GM12878 (cell line): Measurements from ENCODE around the gene THOC1. TPM values are rescaled to one million over a fixed set of nuclear protein-coding genes. Genes with fewer than 3 reads are reported as not detected.

Experiments
- ATAC-seq: fragments of 200-7000 bp; cut with Tn5 transposase; 3 replicates; pipeline ENCODE4 v1.9.1; 2020; ENCODE audit warnings: mild to moderate bottlenecking, moderate library complexity
- BruUV-seq: library from RNA; stranded (reverse); fragments of 400-500 nt; replicated peaks from 2 replicates; lab custom pipeline; 2021; lab: Mats Ljungman, UMichigan
- CTCF ChIA-PET: fragments of 300-600 bp; sonication (Branson Sonifier 250); formaldehyde crosslinking; extraction: SDS; loops from one replicate; lab custom pipeline; 2021; ENCODE audit warnings: inconsistent platforms; lab: Yijun Ruan, JAX
- POLR2A ChIA-PET: fragments of 350-600 bp; formaldehyde crosslinking; extraction: SDS; loops from one replicate; lab custom pipeline; 2021; ENCODE audit warnings: inconsistent platforms; lab: Charles Lee
- RAD21 ChIA-PET: fragments of 300-600 bp; sonication (Branson Sonifier 250); formaldehyde crosslinking; loops from one replicate; lab custom pipeline; 2023; ENCODE audit warnings: antibody characterized with exemption; ENCODE audit not compliant: unreplicated experiment; lab: Charles Lee
- SMC1A ChIA-PET: fragments of 300-600 bp; sonication (Branson Sonifier 250); formaldehyde crosslinking; loops from one replicate; lab custom pipeline; 2023; ENCODE audit not compliant: unreplicated experiment, uncharacterized antibody; lab: Charles Lee
- DNase-seq: peaks from one replicate; pipeline ENCODE4 v3.0.0-alpha.2; 2011; ENCODE audit warnings: low read depth, low spot score
- FAIRE-seq: peaks from 3 replicates; lab custom pipeline; 2011; peaks lifted over from hg19 to GRCh38; lab: Jason Lieb, UNC
- H2AFZ ChIP-seq: 2 replicates; pipeline ENCODE4 v1.6.0; 2011; ENCODE audit warnings: low read depth, low read length, control low read depth; ENCODE audit not compliant: control insufficient read depth
- H3K27ac ChIP-seq: 2 replicates; pipeline ENCODE4 v1.5.1; 2011; ENCODE audit warnings: control low read depth; ENCODE audit not compliant: control insufficient read depth, insufficient read depth
- H3K27me3 ChIP-seq, 2 experiments: replicated peaks in 1 of 2; 2 replicates each; pipeline versions ENCODE4 v1.6.0 to v1.6.1; 2011; ENCODE audit warnings: low read length in 1 of 2; ENCODE audit not compliant: control insufficient read depth in 2 of 2, insufficient read depth in 2 of 2
- H3K36me3 ChIP-seq, 2 experiments: 2 replicates each; pipeline ENCODE4 v1.5.1; 2011; ENCODE audit warnings: low read length in 1 of 2; ENCODE audit not compliant: control insufficient read depth in 2 of 2, insufficient read depth in 2 of 2
- H3K4me1 ChIP-seq: 2 replicates; pipeline ENCODE4 v1.6.1; 2011; ENCODE audit warnings: mild to moderate bottlenecking, low read length, moderate library complexity, mixed read lengths; ENCODE audit not compliant: control insufficient read depth, insufficient read depth
- H3K4me2 ChIP-seq: 2 replicates; pipeline ENCODE4 v1.6.0; 2011; ENCODE audit warnings: control low read depth; ENCODE audit not compliant: control insufficient read depth, insufficient read depth
- H3K4me3 ChIP-seq: fragments of 200-600 bp; sonication (generic); 2 replicates; pipeline ENCODE4 v1.5.1; 2016
- H3K79me2 ChIP-seq: 2 replicates; pipeline ENCODE4 v1.6.0; 2011; ENCODE audit warnings: low read length; ENCODE audit not compliant: control insufficient read depth, insufficient read depth
- H3K9ac ChIP-seq: 2 replicates; pipeline ENCODE4 v1.8.0; 2011; ENCODE audit warnings: low read length, control low read depth, mixed read lengths; ENCODE audit not compliant: control insufficient read depth, insufficient read depth
- H3K9me3 ChIP-seq: replicated peaks from 3 replicates; pipeline ENCODE4 v1.5.1; 2011; ENCODE audit warnings: mild to moderate bottlenecking, low read length; ENCODE audit not compliant: control insufficient read depth, insufficient read depth
- H4K20me1 ChIP-seq: 2 replicates; pipeline ENCODE4 v1.6.0; 2011; ENCODE audit not compliant: control insufficient read depth, insufficient read depth
- BHLHE40 ChIP-seq, 2 experiments: fragments of 450-650 bp in 1 of 2; IDR thresholded peaks; 2 replicates each; pipeline ENCODE4 v1.6.1; 2011 to 2017; ENCODE audit warnings: low read depth in 2 of 2, borderline replicate concordance in 1 of 2, improper control_type of control experiment in 1 of 2, low read length in 1 of 2, mild to moderate bottlenecking in 1 of 2
- BRCA1 ChIP-seq: IDR thresholded peaks from 2 replicates; pipeline ENCODE4 v1.6.1; 2011; ENCODE audit warnings: low read depth, low read length, improper control_type of control experiment
- CTCF ChIP-seq, 3 experiments: IDR thresholded peaks in 2 of 3; conservative IDR thresholded peaks in 1 of 3; 2 replicates each; pipeline ENCODE4 v1.5.1; 2011; ENCODE audit warnings: low read depth in 3 of 3, low read length in 3 of 3, mild to moderate bottlenecking in 3 of 3, control low read depth in 2 of 3, moderate library complexity in 2 of 3, inconsistent platforms in 1 of 3, mixed read lengths in 1 of 3; ENCODE audit not compliant: control insufficient read depth in 2 of 3, insufficient read depth in 1 of 3; ENCODE audit errors: extremely low read depth in 1 of 3
- HCFC1 ChIP-seq: fragments of 150-350 bp; IDR thresholded peaks from 2 replicates; pipeline ENCODE4 v1.6.1; 2014; ENCODE audit warnings: low read length
- HDAC6 ChIP-seq: fragments of 200-600 bp; sonication (generic); IDR thresholded peaks from one replicate; pipeline ENCODE4 v1.8.0; 2017; ENCODE audit warnings: antibody characterized with exemption; ENCODE audit not compliant: unreplicated experiment
- MXI1 ChIP-seq: fragments of 150-350 bp; IDR thresholded peaks from 2 replicates; pipeline ENCODE4 v1.6.1; 2011; ENCODE audit warnings: low read depth, mild to moderate bottlenecking, inconsistent platforms, low read length, improper control_type of control experiment
- NBN ChIP-seq: fragments of 450-650 bp; IDR thresholded peaks from 2 replicates; pipeline ENCODE4 v1.6.1; 2016
- NFXL1 ChIP-seq: fragments of 450-650 bp; IDR thresholded peaks from 2 replicates; pipeline ENCODE4 v1.6.1; 2017; ENCODE audit warnings: antibody characterized with exemption, mild to moderate bottlenecking, borderline replicate concordance
- NR2C2 ChIP-seq: IDR thresholded peaks from 2 replicates; pipeline ENCODE4 v1.6.1; 2011; ENCODE audit warnings: borderline replicate concordance, low read depth; ENCODE audit not compliant: control insufficient read depth, insufficient read length
- PAX5 ChIP-seq: IDR thresholded peaks from 2 replicates; pipeline ENCODE4 v1.6.1; 2011; ENCODE audit warnings: low read depth, low read length, borderline replicate concordance
- PRDM15 ChIP-seq: fragments of 450-650 bp; formaldehyde crosslinking; IDR thresholded peaks from 2 replicates; pipeline ENCODE4 v1.4.0; 2020; ENCODE audit warnings: mild to moderate bottlenecking, moderate library complexity
- RUNX3 ChIP-seq: IDR thresholded peaks from 2 replicates; pipeline ENCODE4 v1.6.1; 2012; ENCODE audit warnings: low read length, inconsistent platforms
- ZNF274 ChIP-seq: IDR thresholded peaks from one replicate; pipeline ENCODE4 v1.8.0; 2011; ENCODE audit not compliant: insufficient read length, insufficient read depth
- WGBS: methylation state at CpG from one replicate; pipeline ENCODE4 v1.1.6; 2016; ENCODE audit warnings: low lambda C conversion rate; ENCODE audit not compliant: insufficient replicate concordance, insufficient coverage; ENCODE audit errors: missing lambda C conversion rate; 5-methylcytosine and 5-hydroxymethylcytosine counted together
- in situ Hi-C: fragments of 300-500 bp; cut with MboI; formaldehyde crosslinking; loops from 9 replicates; pipeline ENCODE4 v1.14.3; 2018; ENCODE audit warnings: mixed read lengths
- intact Hi-C: fragments of 100-400 bp; cut with micrococcal nuclease; formaldehyde crosslinking; loops from one replicate; pipeline ENCODE4 v1.14.2; 2022; ENCODE audit not compliant: unreplicated experiment
- polyA plus RNA-seq, 11 experiments: library from polyadenylated mRNA; depleted of rRNA in 4 of 11; unstranded in 6 of 11; stranded (reverse) in 5 of 11; fragments of >200 nt; fragmentation: Nextera tagmentation in 4 of 11; fragmentation: Illumina TruSeq in 1 of 11; extraction: Ambion mirVana in 4 of 11; extraction: Trizol in 1 of 11; gene quantifications; 1 replicate in 1 of 11; 2 replicates in 10 of 11; pipeline versions ENCODE4 v1.2.1 to v1.2.3, GENCODE V29; 2011 to 2016; ENCODE audit warnings: inconsistent platforms in 2 of 11, missing spikeins in 2 of 11, low read depth in 1 of 11
- total RNA-seq, 4 experiments: library from RNA; depleted of rRNA in 3 of 4; stranded (reverse); fragments of >200 nt in 3 of 4; fragmentation: Illumina TruSeq in 1 of 4; extraction: Trizol in 1 of 4; gene quantifications; 2 replicates each; pipeline versions ENCODE4 v1.2.1 to v1.2.3, GENCODE V29; 2013 to 2021

The THOC1 gene
- total and polyA plus RNA-seq, 10 of the 15 experiments (the other 5 are each of a cell fraction or from before 2014, with no cell fraction given) = 32.8 to 99.8 (median 49.0) TPM

- TF ChIP-seq HCFC1 (no peak), RUNX3 (no peak), PRDM15 (no peak)
- Histone ChIP-seq H3K9me3 (no peaks in the 10 kb centered on the region), H4K20me1 (no peaks in the 10 kb centered on the region), H3K4me2 (no peak overlapping the region), H3K4me3 (no peak overlapping the region), H2AFZ (no peak overlapping the region), H3K36me3 (peaks cover 2 to 22% of the 10 kb centered on the region in 2 experiments), H3K9ac (no peak overlapping the region), H3K4me1 (no peaks in the 10 kb centered on the region), H3K79me2 (no peaks in the 10 kb centered on the region), H3K27me3 (no peaks in the 10 kb centered on the region), H3K27ac (no peak overlapping the region)
- ChIA-PET POLR2A (no interaction called here), CTCF (no interaction called here), RAD21 (no interaction called here), SMC1A (no interaction called here)
- intact Hi-C loops (loop anchor here (10.0 kb wide), 1 partner anchor 574 kb away; no protein-coding TSS in a partner anchor), in situ Hi-C loops (no loop called here)
- no TSS peak for BruUV-seq
- WGBS = 81% methylated on average over 2 of the region's 2 CpGs
- DNase-seq (no peak), ATAC-seq (no peak), FAIRE-seq (no peak)
Measured at GRCh38 chr18:260547-260946, 7.3 kb downstream of the THOC1 start.

GRCh38 chr18:255171-255570, 12.7 kb downstream of the THOC1 start:
- no peaks in the 10 kb centered on the region for H3K4me1 ChIP-seq
- no TSS peak for BruUV-seq
- H3K36me3 ChIP-seq = peaks cover 6 to 34% of the 10 kb centered on the region in 2 experiments
- no peak overlapping the region for H3K4me2 ChIP-seq
- no peak overlapping the region for H3K27ac ChIP-seq
- no peaks in the 10 kb centered on the region for H3K27me3 ChIP-seq
- 100% methylated on average over 4 of the region's 4 CpGs for WGBS
- no peak for DNase-seq
- no peak overlapping the region for H3K9ac ChIP-seq
- intact Hi-C loops (no loop called here), in situ Hi-C loops (no loop called here)
- no peak overlapping the region for H3K4me3 ChIP-seq
- FAIRE-seq = no peak
- no peak overlapping the region for H2AFZ ChIP-seq
- H3K79me2 ChIP-seq = no peaks in the 10 kb centered on the region
- no peaks in the 10 kb centered on the region for H3K9me3 ChIP-seq
- no peaks in the 10 kb centered on the region for H4K20me1 ChIP-seq
- POLR2A ChIA-PET = no interaction called here
- SMC1A ChIA-PET = interaction anchor here (1.1 kb wide), 1 partner anchor 63 kb away, joined by 3 read pairs; no protein-coding TSS in a partner anchor
- CTCF ChIA-PET = no interaction called here
- no peak for ATAC-seq
- RAD21 ChIA-PET = no interaction called here
- TF ChIP-seq BRCA1 (no peak), MXI1 (no peak), CTCF (IDR thresholded peaks at IDR 0.05 in 2 of 3, conservative IDR thresholded peaks at IDR 0.05 in 1 of 3; ENCODE audit: control insufficient read depth in 2 of 3, extremely low read depth in 1 of 3, insufficient read depth in 1 of 3, low read depth in 3 of 3, low read length in 3 of 3) (no peak), HDAC6 (no peak), NFXL1 (no peak), ZNF274 (no peak), PAX5 (no peak), NR2C2 (no peak), NBN (no peak), BHLHE40 (IDR thresholded peaks at IDR 0.05; ENCODE audit: borderline replicate concordance in 1 of 2, low read depth in 2 of 2, low read length in 1 of 2) (no peak)
